HG03442 (cell line): ENCODE measurements around the gene PEX7.
"Not testable (repeated sequence)": the region's sequence is repeated elsewhere in the genome, so short reads cannot be mapped to it uniquely, and the experiment has no call there.

Experiments
- ATAC-seq: cut with Tn5 transposase; IDR thresholded peaks from one replicate; pipeline ENCODE4 v1.9.1; 2021; ENCODE audit warnings: mild to moderate bottlenecking, moderate library complexity; ENCODE audit not compliant: unreplicated experiment

Gene PEX7

DNA sequence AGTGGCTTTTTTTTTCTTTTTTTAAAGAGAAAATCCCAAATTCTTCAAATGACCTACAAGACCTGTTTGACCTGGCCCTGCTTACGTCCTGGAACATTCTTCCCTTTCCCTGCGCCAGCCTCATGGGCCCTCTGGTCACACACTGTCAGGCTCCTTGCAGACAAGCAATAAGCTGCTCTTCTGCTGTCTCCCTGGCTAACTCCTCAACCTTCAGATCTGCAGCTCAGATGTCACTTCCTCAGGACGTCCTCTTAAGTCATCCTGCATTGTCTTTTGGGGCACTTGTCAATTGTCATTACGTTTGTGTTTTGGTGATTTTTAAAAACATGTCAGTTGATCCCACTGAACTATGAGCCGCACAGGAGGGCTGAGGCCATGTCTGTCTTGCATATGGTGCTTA, 70.8 kb downstream of the PEX7 start:
- ATAC-seq, result no peak

DNA sequence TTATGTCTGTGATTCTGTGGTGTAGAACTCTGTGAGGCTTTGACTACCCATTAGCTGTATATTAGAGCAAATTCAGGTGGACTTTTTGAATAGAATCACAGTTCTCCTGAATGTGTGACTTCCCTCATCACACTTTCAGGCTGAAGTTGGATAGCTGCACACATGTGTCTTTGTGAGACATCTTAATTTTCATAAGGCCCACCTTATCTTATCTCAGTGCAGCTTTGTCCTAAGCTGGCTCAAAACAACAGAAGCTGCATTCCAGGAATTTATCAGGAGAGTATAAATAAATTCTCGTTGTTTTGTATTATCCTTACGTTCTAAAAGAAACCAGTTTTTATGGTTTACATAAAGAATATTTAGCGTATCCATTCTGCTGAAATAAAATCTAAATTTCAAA, 73.5 kb downstream of the PEX7 start:
- no peak for ATAC-seq

DNA sequence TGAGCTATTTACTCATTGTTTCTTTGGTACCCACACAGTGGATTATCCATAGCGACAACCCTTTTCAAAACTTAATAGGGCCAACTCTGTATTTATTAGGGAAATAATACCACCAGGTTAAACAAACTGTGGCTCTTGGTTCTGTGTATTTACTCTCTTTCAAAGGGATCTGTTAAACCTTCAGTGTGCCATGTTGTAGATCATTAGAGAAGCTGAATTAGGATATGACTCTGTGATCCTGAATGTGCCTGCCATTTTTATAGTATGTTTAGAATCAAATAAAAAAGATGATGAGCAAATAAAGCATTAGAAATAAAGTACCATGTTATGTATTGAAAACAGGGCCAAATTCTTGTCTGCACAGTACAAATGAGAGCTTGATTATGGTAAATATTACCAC, 74.7 kb downstream of the PEX7 start:
- ATAC-seq, result no peak

DNA sequence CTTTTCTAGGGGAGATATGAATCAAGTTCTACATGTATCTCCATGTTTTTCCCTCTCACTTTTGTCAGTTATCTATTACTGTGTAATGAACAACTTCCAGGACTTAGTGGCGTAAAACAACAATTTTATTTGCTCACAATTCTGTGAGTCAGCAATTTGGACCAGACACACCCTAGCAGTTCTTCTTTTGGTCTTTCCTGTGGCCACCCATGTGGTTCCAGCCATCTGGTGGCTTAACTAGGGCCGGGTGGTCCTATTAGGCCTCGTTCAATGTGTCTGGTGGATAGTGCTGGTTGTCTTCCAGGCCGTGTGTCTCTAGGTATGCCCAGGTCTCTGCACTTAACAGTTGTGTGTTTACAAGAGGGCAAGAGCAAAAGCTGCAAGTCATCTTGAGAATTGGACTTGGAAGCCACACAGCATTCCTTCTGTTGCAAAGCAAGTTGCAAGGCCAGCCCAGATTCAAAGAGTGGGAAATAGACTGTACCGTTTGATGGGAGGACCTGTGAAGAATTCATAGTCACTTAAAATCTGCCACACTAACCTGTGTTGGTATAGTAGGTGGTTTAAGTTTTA, 78.9 kb downstream of the PEX7 start:
- no peak for ATAC-seq

DNA sequence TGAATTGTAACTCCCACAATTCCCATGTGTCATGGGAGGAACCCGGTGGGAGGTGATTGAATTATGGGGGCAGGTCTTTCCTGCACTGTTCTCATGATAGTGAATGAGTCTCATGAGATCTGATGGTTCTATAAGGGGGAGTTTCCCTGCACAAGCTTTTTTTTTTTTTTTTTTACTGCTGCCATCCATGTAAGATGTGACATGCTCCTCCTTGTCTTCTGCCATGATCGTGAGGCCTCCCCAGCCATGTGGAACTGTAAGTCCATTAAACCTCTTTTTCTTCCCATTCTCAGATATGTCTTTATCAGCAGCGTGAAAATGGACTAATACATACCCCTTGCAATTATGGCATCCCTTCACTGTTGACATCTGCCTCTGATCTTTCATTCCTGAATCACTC, 82.1 kb downstream of the PEX7 start:
- ATAC-seq, result not testable (repeated sequence)

DNA sequence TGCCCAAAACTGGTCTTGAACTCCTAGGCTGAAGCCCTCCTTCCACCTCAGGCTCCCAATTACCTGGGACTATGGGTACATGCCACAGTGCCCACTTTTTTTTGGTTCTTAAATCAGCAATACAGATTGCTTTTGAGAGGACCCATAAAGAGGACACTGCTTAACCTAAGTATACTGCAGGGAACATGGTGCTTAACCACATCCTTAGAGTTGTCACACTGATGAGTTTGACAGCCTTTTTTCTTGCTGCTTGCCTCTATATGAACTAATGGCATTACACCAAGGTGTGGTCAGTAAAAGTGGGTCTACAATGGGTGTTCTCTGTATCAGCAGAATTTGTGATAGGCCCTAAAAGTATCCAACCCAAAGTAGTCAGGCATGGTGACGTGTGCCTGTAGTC, 92.6 kb downstream of the PEX7 start:
- ATAC-seq, result no peak

DNA sequence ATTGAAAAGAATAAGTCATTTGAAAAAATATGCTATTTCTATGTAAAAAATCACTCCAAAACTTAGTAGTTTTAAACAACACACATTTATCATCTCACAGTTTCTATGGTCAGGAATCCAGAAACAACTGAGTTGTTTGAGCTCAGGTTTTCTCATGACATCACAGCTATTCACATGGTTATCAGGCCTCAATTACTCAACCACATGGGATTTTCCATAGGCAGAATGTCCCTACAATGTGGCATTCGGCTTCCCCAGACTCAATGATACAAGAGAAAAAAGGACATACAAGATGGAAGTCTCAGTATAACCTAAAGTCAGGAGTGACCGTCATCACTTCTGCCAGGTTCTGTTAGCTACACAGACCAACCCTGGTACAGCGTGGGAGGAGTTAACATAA, 96.3 kb downstream of the PEX7 start:
- no peak for ATAC-seq

DNA sequence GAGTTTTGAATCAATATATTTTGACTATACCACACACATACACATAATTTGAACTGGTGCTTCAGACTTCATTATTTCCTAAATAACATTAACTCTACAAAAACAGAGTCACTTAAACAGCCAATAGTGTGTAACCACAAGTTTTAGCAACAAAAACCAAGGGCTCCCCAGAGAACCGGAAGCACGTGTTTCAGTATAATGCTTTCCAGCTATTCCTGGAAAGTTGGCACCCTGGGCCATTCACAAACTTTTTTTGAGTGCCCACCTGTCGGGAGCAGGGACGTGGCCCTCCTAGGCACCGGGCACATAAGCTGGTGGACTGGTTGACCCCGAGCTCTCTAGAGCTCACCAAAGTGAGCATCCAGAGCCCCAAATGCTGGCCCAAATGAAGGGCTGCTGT, 97.8 kb downstream of the PEX7 start:
- no peak for ATAC-seq

DNA sequence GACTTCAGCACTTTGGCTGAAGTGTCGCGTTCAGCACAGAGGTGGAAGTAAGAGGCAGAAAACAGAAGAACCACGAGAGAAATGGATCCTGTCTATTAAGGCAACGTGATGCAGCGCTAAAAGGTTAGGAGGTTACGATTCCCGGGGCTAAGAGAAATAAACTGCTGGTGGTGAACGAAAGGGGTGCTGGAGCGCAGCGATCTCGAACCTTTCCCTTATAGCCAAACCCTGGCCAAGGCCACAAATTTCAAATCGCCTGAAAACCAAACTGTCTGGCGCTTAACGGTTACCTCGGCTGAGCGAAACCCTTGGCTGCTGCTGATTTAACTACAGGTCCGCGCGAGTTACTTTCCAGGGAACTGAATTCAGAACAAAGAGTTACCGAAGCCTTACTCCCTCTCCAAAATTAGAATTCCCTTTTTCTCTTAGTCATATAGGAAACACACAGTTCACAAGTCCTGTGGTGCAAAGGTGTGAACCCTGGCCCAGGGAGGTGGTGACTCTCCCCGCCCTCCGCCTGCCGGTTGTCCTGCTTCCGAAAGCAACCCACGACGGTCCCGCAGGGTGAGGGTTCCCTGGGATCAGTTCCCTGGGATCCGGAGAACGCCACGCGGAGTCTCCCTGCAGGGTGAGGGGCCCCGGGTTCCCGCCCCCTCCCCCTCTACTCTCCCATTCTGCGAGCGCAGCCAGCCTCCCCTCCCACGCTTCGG, 98.4 kb downstream of the PEX7 start:
- no peak for ATAC-seq

DNA sequence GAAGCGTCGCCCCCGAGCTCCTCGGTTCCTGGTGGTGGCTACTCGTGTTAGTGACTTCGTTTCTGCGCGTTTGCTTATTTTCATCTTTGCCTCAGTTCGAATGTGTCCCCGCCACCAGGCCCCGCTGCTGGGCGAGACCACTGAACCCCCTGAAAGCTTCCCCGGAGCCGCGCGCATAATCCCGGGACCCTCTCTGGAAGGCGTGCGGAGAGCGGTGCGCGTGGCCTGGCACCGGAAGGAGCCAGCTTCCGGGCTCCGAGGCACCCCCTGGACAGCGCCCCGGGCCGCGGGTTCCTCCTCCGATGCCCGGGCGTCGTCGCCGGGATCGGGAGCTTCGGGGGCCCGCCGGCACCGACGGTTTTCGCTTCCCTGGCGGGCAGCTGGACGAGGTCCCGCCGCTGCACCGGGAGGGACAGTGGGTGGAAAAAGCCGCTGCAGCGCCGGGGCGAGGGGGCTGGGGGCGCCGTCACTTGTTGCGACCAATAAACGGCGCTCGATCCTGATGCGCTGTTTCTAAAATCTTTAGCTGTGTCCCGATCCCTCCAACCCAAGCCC, 99.1 kb downstream of the PEX7 start:
- no peak for ATAC-seq

DNA sequence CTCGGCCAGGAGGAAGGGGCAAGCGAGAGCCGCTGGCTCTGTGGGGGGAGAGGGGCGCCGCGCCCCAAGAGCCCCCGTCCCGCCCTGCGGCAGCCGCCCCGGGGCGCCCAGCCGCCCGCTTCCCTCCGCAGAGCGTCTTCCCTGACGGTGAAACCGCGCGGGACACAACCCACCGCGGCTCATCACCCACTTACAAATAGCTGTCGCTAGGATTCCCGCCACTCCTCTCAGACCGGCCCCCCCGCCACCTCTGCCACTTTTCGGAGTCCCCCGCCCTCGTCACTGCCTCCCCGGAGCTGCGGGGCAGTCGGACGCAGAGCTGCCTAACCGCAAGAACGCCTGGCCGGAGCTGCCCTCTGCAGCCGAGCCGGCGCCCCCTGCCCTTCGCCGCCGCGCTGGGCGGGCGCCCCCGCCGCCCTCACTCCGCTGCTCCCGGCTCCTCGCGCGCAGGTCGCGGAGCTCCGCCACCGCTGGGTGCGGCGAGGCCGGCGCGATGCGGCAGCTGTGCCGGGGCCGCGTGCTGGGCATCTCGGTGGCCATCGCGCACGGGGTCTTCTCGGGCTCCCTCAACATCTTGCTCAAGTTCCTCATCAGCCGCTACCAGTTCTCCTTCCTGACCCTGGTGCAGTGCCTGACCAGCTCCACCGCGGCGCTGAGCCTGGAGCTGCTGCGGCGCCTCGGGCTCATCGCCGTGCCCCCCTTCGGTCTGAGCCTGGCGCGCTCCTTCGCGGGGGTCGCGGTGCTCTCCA, 99.7 kb downstream of the PEX7 start, which contains the start of gene SLC35D3:
Gene SLC35D3, plus strand, starts transcription at position 366 of the 749 bp plus-strand sequence. Its CDS starts 128 bp downstream, at position 494.
- ATAC-seq, result no peak

DNA sequence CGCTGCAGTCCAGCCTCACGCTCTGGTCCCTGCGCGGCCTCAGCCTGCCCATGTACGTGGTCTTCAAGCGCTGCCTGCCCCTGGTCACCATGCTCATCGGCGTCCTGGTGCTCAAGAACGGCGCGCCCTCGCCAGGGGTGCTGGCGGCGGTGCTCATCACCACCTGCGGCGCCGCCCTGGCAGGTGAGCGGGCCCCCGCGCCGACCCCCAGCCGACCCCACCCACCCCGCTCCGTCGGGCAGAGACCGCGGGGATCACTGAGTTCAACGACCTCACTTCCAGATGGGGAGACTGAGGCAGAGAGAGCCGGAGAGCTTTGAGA, 100.3 kb downstream of the PEX7 start:
- ATAC-seq, result no peak

DNA sequence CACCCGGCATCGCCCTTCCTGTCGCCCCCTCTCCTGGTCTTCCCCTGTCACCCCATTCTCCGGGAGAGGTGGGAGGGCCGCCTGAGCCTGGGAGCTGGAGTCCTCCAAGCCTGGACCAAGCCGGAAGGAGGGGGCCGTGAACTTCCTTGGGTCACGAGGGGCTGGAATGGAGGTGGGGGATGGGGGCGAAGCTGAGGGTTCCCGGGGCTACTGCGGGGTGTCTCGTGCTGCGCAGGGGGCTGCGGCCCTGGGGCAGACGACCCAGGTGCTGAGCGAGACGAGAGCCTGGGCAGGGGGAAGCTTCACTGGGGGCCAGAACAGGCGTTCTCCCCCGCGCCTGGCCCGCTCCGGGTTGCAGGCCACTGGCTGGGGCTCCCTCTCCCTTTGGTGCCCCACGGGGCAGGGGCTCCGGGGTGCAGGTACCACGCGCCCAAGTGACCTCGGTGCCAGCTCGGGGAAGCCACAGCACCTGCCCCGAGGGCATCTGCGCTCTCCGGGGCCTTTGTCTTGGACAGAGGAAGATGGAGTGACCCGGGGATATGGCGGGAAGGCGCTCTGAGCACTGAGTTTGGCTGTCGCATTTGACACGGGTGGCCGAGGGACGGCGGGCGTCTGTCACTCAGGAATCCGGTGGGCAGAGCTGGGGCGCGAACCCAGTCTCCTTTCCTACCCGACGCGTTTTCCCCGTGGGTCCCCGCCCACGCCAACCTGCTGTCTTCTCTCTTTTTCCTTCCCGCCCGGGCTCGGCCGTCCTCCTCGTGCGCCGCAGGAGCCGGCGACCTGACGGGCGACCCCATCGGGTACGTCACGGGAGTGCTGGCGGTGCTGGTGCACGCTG, 100.9 kb downstream of the PEX7 start:
- no peak for ATAC-seq

DNA sequence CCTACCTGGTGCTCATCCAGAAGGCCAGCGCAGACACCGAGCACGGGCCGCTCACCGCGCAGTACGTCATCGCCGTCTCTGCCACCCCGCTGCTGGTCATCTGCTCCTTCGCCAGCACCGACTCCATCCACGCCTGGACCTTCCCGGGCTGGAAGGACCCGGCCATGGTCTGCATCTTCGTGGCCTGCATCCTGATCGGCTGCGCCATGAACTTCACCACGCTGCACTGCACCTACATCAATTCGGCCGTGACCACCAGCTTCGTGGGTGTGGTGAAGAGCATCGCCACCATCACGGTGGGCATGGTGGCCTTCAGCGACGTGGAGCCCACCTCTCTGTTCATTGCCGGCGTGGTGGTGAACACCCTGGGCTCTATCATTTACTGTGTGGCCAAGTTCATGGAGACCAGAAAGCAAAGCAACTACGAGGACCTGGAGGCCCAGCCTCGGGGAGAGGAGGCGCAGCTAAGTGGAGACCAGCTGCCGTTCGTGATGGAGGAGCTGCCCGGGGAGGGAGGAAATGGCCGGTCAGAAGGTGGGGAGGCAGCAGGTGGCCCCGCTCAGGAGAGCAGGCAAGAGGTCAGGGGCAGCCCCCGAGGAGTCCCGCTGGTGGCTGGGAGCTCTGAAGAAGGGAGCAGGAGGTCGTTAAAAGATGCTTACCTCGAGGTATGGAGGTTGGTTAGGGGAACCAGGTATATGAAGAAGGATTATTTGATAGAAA, 101.7 kb downstream of the PEX7 start:
- ATAC-seq, result no peak

DNA sequence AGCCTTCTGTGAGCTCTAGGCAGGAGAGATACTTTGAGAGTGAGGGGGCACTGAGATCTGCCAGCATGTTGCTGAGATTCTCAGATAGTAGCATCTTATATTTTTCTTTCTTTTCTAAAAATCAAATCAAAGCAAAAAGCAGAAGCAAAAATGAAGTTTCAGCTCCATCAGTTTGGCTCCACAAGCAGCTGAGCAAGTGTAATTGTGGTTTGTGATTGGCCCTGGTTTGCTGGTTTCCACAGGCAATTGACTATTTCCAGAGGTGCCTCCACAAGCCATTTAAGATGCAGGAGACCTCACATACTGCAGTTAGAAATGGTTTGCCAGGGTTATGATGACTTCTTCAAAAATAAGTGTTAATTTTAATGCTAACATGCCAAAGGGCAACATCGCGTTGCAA, 104.0 kb downstream of the PEX7 start:
- ATAC-seq, result no peak

DNA sequence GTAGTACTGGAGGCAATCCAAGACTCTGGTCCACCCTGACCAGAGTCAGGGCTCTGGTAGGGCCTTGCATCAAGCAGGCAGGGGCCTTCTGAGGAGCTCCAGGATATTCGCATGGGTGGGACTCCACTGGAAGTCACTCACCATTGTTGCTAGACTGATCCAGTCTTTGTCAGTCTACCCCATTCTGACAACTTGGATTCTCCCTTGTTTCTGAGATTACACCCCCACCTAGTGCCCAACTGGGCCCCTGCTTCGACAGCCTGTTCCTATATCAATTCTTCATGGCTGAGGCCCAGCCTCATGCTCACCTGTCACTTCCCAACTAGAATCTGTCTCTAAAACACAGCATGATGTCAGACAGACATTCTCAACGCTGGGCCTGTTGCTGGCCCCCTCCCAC, 104.9 kb downstream of the PEX7 start:
- no peak for ATAC-seq

DNA sequence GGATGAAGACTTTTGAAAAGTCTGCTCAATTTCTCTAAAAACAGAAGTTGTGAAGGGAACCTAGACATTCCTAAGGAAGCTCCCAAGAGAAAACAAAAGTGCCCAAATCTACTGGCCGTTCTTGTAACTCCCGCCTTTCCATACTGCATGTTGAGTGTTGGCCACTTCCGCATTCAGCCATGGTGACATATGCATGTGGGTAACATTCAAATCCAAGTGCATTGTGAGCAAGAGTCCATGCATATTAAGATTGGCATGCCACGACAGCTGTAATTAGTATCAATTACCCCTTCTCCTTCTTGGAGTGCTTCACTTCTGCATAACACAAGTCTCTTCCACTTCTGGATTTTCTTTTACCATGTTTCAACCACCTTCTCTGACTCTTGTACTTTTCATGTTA, 108.1 kb downstream of the PEX7 start:
- ATAC-seq, result no peak

DNA sequence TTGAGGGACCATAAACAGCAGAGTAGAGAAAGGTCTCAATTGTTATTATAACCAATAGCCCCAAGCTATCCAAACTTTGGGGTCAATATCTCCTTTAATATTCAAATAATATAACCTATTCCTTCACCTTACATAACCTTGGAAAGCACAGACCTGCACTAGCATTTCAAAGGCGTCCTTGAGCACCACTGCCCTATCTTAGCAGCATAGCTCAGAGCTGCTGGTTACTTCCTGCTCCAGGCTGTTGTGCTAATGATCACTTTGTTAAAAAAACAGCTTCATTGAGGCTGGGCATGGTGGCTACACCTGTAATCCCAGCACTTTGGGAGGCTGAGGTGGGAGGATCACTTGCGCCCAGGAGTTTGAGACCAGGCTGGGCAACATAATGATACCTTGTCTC, 110.2 kb downstream of the PEX7 start:
- ATAC-seq, result no peak

DNA sequence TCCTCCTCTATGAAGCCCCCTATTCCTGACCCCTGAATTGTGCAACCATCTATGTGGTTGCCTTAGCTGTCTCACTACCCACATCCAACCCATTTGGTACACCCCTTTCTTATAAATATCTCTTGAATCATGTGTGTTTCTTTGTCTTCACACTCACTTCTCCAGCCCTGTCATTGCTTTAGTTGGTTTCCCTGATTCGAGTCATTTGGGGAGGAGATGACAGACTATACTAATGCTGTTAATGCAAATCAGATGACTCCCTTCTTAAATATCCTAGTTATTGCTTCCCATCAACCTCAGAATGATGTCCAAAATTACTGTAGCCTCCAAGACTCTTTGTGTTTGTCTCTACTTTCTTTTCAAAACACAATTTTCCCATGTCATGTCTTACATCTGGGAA, 122.7 kb downstream of the PEX7 start:
- ATAC-seq, result no peak

DNA sequence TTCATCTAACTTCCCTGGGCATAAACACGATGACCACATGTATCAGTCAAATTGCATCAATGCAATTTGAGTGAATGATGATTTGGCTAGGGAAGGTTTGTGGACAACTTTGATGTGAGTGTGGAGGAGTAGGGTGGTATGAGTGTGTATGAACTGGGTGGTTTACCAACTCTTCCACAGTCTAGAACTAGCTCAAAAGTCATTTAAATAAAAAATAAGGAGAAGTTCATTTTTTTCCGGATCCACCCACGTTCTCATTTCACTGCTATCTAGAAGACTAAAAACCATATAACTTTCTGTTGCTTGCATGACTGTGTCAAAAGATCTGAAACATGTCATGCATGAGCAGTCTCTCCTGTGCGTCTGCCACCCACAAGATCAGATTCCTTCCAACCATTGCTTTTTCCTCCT, 123.3 kb downstream of the PEX7 start:
- ATAC-seq, result no peak

DNA sequence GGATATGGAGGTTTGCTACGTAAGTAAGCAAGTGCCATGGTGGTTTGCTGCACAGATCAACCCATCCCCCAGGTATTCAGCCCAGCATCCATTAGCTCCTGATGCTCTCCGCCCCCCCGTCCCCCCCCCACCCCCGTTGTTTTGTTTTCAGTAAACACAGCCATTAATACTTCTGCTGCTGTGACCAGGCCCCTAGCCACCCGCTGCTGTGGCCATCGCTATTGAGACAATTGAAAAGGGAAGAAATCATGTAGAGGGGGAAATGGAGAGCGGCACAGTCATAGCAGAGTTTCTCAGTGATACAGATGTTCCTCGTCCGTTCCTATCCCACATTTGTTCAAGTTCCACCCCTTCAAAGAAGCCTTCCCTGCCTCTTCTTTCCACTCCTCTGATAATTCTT, 124.6 kb downstream of the PEX7 start:
- no peak for ATAC-seq
